Mucosa of stomach (tissue), 1 donor: Measurements from ENCODE around the gene NF1.
"Not testable (repeated sequence)": the region's sequence is repeated elsewhere in the genome, so short reads cannot be mapped to it uniquely, and the experiment has no call there.

Source experiments
- H3K27me3 ChIP-seq: one replicate; pipeline ENCODE4 v1.7.0; 2013; ENCODE audit warnings: mild to moderate bottlenecking, low read length; ENCODE audit not compliant: control insufficient read depth, insufficient read depth
- H3K36me3 ChIP-seq: one replicate; pipeline ENCODE4 v1.7.0; 2013; ENCODE audit warnings: low read length; ENCODE audit not compliant: control insufficient read depth, insufficient read depth
- H3K4me1 ChIP-seq: one replicate; pipeline ENCODE4 v1.7.0; 2013; ENCODE audit warnings: mild to moderate bottlenecking, low read length; ENCODE audit not compliant: control insufficient read depth, insufficient read depth
- H3K4me3 ChIP-seq: one replicate; pipeline ENCODE4 v1.7.0; 2013; ENCODE audit warnings: low read length
- H3K9ac ChIP-seq: one replicate; pipeline ENCODE4 v1.7.0; 2013; ENCODE audit warnings: mild to moderate bottlenecking, low read length, moderate library complexity
- H3K9me3 ChIP-seq: one replicate; pipeline ENCODE4 v1.7.0; 2013; ENCODE audit warnings: mild to moderate bottlenecking, low read length, moderate library complexity; ENCODE audit not compliant: control insufficient read depth
- donor health status: Pancreatic carcinoma.

NF1 gene

DNA sequence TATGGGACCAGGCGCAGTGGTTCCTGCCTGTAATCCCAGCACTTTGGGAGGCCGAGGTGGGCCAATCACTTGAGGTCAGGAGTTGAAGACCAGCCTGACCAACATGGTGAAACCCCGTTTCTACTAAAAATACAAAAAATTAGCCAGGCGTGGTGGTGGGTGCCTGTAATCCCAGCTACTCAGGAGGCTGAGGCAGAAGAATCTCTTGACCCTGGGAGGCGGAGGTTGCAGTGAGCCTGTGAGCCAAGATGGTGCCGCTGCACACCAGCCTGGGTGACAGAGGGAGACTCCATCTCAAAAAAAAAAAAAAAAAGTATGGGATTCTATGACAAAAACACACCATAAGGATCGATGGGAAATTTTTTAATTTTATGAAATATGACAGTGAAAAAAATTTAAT, 217.4 kb downstream of the NF1 start:
- not testable (repeated sequence) for H3K4me3 ChIP-seq, H3K9me3 ChIP-seq, H3K9ac ChIP-seq, H3K36me3 ChIP-seq, H3K27me3 ChIP-seq
- H3K4me1 ChIP-seq, result peaks cover 16% of the 10 kb centered on the region

DNA sequence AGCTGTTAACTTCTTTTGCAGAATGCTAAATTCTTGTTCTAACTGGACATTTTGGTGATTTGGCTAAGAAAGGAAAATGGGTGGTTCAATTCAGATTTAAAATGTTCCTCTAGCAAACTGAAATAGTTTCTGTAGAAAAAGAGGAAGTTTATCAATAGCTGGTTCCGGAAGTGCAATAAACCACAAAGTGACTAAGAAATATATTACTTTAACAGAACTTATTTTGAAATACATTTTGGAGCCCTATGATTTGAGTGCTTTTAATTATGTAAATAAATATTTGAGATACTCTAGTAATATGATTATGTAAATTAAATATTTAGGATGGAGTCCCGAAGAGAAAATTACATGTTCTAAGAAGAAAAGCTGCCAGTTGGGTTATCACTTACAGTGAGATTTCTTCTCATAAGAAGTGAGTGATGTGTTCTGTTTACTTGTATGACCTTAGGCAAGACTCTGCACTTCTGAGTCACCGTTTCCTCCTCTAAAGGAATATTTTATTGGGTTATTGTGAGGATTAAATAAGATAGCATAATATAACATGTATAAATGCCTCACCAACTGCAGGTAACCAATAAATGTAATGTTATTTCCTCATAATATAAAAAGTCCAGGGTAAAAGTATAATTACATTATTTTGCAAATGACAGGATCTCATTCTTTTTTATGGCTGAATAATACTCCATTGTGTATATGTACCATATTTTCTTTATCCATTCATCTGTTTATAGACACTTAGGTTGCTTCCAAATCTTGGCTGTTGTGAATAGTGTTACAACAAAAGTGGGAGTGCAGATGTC, 219.4 kb downstream of the NF1 start, which contains the start of gene EVI2B:
TSS of gene EVI2B (minus strand) at position 73 of the 800 bp plus-strand sequence. CDS start 8,445 bp downstream, outside the sequence.
- no peak within 1 kb of the TSS for H3K9ac ChIP-seq
- H3K9me3 ChIP-seq, result no peaks in the 10 kb centered on the region
- H3K4me1 ChIP-seq, result peaks cover under 1% of the 10 kb centered on the region
- no peaks in the 10 kb centered on the region for H3K36me3 ChIP-seq
- no peak within 1 kb of the TSS for H3K4me3 ChIP-seq
- H3K27me3 ChIP-seq, result no peaks in the 10 kb centered on the region

DNA sequence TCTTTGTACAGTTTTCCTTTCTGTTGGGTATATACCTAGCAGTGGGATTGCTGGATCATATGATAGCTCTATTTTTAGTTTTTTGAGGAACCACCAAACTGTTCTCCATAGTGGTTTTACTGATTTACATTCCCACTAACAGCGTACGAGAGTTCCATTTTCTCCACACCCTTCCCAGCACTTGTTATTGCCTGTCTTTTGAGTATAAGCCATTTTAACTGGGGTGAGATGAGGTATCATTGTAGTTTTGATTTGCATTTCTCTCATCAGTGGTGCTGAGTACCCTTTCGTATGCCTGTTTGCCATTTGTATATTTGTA, 220.0 kb downstream of the NF1 start:
- H3K9ac ChIP-seq, result no peak overlapping the region
- H3K4me1 ChIP-seq, result no peaks in the 10 kb centered on the region
- no peaks in the 10 kb centered on the region for H3K36me3 ChIP-seq
- H3K27me3 ChIP-seq, result no peaks in the 10 kb centered on the region
- H3K9me3 ChIP-seq, result no peaks in the 10 kb centered on the region
- no peak overlapping the region for H3K4me3 ChIP-seq

DNA sequence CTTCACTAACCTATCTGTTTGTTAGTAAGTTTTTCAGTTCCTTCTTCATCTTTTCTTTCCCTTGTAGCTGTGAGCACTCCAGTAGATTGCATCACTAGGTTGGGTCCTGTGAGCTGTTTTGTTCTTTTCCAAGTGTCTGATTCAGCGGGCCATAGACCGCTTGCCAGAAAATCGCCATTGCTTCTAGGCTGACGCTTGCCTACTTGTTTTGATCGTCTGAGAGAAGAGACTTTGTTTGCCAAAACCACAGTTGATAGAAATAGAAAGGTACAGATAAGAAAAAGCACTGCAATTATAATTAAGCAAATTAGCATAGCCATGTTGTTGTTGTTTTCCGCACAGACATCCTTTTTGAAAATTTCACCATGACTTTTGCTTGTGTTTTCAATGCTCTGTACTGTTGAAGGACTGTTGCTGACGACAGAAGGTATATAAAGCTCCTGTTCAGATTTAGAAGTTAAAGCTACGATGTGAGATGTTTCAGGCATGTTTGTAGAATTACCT, 223.6 kb downstream of the NF1 start:
- Histone ChIP-seq H3K9ac (peak overlapping the region; percentile 0), H3K36me3 (no peaks in the 10 kb centered on the region), H3K9me3 (no peaks in the 10 kb centered on the region), H3K27me3 (no peaks in the 10 kb centered on the region), H3K4me3 (no peak overlapping the region), H3K4me1 (no peaks in the 10 kb centered on the region)

DNA sequence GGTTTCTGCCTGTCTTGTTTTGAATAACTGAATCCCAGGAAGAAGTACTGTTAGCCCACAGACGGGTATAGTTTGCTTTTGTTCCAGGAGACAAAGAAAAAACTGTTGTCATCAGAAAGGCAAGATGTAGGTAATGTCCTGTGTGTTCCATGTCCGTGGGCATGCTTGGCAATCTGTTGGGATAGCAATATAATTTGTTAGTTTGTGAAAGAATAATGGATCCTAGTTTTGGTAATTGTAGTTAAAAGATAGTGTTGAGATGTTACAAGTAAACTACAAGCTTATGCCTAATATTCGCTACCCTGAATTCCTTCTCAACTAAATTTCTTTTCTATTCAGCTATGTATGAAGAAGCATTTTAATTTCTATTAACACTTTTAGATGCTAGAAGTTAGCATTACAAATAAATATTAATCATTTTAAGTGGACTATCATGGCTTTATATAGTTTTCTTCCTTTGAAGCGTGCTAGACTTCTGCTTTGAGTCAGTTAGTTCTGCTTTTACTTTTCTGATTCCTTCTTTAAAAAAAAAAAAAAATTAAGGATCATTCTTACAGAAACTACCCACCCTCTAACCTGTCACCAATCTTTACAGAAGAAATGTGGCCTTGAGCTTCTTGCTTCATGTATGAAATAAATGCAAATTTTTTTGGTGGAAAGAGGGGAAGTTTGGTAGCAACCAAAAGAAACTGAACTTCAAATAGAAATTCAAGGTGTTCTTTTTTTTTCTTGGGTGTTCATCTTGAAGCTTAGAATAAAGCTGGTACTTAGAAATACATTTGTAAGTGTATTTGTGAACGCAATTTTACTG, 224.3 kb downstream of the NF1 start:
- Histone ChIP-seq H3K36me3 (no peaks in the 10 kb centered on the region), H3K9ac (peak overlapping the region; percentile 0), H3K4me3 (no peak overlapping the region), H3K27me3 (no peaks in the 10 kb centered on the region), H3K9me3 (no peaks in the 10 kb centered on the region), H3K4me1 (no peaks in the 10 kb centered on the region)

DNA sequence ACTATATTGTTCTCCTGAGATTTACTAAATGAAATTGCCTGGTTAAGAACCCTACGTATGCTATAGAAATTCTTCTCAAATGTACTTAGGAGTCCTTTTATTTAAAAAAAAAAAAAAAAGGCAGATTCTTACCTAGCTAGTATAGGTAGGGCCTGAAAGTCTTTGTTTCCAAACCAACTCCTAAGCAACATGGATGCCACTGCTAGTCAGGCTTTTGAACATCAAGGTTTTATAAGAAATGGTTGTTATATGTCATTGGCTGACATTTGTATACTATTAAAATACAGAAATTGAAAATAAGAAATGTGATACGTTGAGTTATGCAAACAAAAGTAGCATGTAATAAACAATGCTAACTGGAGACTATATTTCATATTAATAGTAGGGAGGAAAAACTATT, 225.5 kb downstream of the NF1 start:
- no peak overlapping the region for H3K4me3 ChIP-seq
- H3K36me3 ChIP-seq, result no peaks in the 10 kb centered on the region
- no peaks in the 10 kb centered on the region for H3K4me1 ChIP-seq
- no peaks in the 10 kb centered on the region for H3K9me3 ChIP-seq
- no peaks in the 10 kb centered on the region for H3K27me3 ChIP-seq
- H3K9ac ChIP-seq, result no peak overlapping the region

DNA sequence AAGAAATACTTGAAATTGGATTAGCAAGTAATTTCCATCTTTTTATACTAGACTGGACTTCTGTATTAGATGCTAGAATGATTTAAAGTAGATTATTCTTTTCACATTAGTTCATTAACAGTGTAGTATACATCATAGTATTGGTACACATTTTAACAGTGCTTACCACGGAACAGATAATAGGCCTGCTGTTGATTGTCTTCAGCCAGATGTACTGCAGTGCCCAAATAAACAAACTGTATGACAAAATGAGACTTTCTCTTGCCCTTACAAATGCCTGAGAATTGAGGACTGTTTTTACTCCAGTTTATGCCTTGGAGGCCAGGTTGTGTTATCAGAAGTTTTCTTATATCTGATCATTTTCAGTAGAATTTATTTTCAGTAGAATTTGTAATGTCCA, 226.0 kb downstream of the NF1 start:
- no peaks in the 10 kb centered on the region for H3K9me3 ChIP-seq
- no peaks in the 10 kb centered on the region for H3K27me3 ChIP-seq
- H3K4me3 ChIP-seq, result no peak overlapping the region
- H3K4me1 ChIP-seq, result no peaks in the 10 kb centered on the region
- peak overlapping the region; percentile 1 for H3K9ac ChIP-seq
- peaks cover 3% of the 10 kb centered on the region for H3K36me3 ChIP-seq

DNA sequence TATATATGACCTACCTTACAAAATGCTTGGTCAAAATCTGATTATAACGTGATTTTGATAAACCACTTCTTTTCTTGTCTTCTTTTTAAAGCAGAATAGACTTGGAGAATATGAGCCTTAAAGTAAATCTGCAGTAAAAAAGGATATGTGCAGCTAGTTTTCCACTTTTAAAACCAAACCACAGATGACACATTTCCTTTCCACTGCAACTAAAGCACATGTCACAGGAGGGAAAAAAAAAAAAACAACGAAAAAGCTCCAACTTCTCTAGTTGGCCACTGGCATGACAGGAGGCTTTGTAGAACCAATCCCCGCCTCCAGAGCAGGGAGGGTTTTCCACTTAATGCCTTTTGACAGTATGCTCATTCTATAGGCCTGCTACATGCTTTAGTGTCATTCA, 226.7 kb downstream of the NF1 start, which contains the start of gene EVI2A:
TSS of gene EVI2A (minus strand) at position 142 of the 400 bp plus-strand sequence. CDS start 2,609 bp downstream, outside the sequence.
- H3K36me3 ChIP-seq, result peaks cover 6% of the 10 kb centered on the region
- no peaks in the 10 kb centered on the region for H3K9me3 ChIP-seq
- H3K9ac ChIP-seq, result peak within 1 kb of the TSS; percentile 1
- H3K4me1 ChIP-seq, result no peaks in the 10 kb centered on the region
- H3K27me3 ChIP-seq, result no peaks in the 10 kb centered on the region
- no peak within 1 kb of the TSS for H3K4me3 ChIP-seq

DNA sequence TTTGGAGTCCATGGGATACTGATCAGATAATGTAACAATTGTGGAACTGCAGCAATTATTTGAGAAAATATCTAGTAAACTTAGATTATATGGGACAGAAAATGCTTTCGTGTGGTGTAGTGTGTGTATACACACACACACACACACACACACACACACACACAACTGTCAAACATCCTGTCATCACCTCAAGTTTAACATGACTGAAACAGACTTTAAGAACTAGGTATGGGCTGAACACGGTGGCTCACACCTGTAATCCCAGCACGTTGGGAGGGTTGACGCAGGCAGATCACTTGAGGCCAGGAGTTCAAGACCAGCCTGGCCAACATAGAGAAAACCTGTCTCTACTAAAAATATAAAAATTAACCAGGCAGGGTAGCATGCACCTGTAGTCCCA, 227.2 kb downstream of the NF1 start:
- no peak overlapping the region for H3K9ac ChIP-seq
- no peaks in the 10 kb centered on the region for H3K9me3 ChIP-seq
- no peak overlapping the region for H3K4me3 ChIP-seq
- H3K4me1 ChIP-seq, result no peaks in the 10 kb centered on the region
- peaks cover 6% of the 10 kb centered on the region for H3K36me3 ChIP-seq
- no peaks in the 10 kb centered on the region for H3K27me3 ChIP-seq

DNA sequence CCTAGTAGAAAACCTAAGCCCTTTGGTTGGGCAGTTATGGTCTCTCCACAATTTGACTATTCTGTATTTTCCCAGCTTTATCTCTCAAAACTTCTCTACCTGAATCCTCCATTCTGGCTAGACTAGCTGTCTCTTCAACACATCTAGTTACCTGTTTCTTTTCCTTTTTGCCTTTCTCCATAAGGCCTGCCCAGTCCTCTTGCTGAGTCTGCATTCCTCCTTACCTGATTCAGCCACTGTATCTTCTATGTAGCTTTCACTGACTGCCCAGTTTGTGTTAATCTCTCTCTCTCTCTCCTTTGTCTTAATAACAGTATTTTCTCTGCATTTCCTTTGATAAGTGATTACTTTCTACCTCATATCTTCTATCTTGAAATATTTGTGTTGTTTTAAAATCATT, 228.8 kb downstream of the NF1 start:
- Histone ChIP-seq H3K4me3 (no peak overlapping the region), H3K36me3 (peaks cover 6% of the 10 kb centered on the region), H3K27me3 (no peaks in the 10 kb centered on the region), H3K4me1 (no peaks in the 10 kb centered on the region), H3K9me3 (no peaks in the 10 kb centered on the region), H3K9ac (no peak overlapping the region)

DNA sequence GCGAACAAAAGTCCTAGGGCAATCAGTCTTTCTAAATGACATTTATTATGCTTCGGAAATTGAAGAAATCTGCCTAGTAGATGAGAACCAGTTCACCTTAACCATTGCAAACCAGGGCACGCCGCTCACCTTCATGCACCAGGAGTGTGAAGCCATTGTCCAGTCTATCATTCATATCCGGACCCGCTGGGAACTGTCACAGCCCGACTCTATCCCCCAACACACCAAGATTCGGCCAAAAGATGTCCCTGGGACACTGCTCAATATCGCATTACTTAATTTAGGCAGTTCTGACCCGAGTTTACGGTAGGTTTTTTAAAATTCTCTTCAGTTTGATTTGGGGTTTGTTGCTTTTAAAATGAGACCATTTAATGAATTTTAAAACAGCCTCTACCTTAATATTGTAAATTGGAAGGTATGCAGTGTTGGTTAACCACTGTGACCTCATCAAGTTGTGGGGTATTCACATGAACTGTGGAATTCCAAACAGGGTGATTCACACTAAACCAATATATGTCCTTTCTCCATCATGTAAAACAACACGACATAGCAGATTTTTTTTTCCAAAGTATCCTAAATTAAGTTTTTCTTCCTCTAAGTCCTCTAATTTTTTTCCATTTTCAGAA, 232.9 kb downstream of the NF1 start:
- Histone ChIP-seq H3K4me1 (no peaks in the 10 kb centered on the region), H3K27me3 (no peaks in the 10 kb centered on the region), H3K9me3 (no peaks in the 10 kb centered on the region), H3K4me3 (no peak overlapping the region), H3K36me3 (peaks cover 6% of the 10 kb centered on the region), H3K9ac (no peak overlapping the region)

DNA sequence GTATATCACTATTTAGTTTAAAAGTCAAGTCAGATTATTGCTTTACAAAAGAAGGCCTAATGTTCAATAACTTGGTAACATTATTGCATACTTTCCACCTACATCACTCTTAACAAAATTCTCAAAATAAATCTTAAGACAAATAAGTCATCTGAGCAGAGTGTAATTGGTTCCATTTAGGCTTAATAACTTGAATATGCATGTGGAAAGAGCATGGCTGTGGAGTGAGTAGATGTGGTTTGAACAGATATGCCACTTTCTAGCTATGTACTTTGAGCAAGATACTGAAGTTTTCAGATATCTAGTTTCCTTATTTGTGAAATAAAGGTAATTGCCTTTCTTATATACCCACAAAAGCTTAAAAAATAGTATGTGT, 233.4 kb downstream of the NF1 start:
- Histone ChIP-seq H3K4me3 (no peak overlapping the region), H3K36me3 (peaks cover 6% of the 10 kb centered on the region), H3K9ac (no peak overlapping the region), H3K27me3 (no peaks in the 10 kb centered on the region), H3K4me1 (no peaks in the 10 kb centered on the region), H3K9me3 (no peaks in the 10 kb centered on the region)
